ENCODE data around the gene STK38.
A peak's percentile ranks its signal among the peaks of the same experiment; 100 is the strongest.

Gene STK38

GRCh38 chr6:36546920-36547645 lies at the start of gene STK38:
Gene STK38 (minus strand): TSS chr6:36547479. CDS start chr6:36540202, 7,277 bp downstream.
- peak; percentile 89 to 92 for DNase-seq (ENCODE audit: low read depth in 2 of 2)
- peak within 1 kb of the TSS; percentile 76 to 90 for H3K4me3 ChIP-seq (replicated peaks in 1 of 2; ENCODE audit: low read depth in 2 of 2, low read length in 2 of 2)
- TF ChIP-seq CTCF (IDR thresholded peaks at IDR 0.05; ENCODE audit: low read depth, low read length), result no peak

GRCh38 chr6:36596356-36596755 lies 49.1 kb upstream of the STK38 start:
- no peak for TF ChIP-seq CTCF (IDR thresholded peaks at IDR 0.05; ENCODE audit: low read depth, low read length)
- peak overlapping the region; percentile 53 to 94 for H3K4me3 ChIP-seq (replicated peaks in 1 of 2; ENCODE audit: low read depth in 2 of 2, low read length in 2 of 2)
- DNase-seq (ENCODE audit: low read depth in 2 of 2), result no peak

GRCh38 chr6:36594816-36595643 lies 47.8 kb upstream of the STK38 start:
- no peak for TF ChIP-seq CTCF (IDR thresholded peaks at IDR 0.05; ENCODE audit: low read depth, low read length)
- DNase-seq (ENCODE audit: low read depth in 2 of 2), result peak; percentile 71 to 74
- peak overlapping the region; percentile 53 to 94 for H3K4me3 ChIP-seq (replicated peaks in 1 of 2; ENCODE audit: low read depth in 2 of 2, low read length in 2 of 2)

GRCh38 chr6:36594029-36594815 lies 46.9 kb upstream of the STK38 start, which contains the start of gene SRSF3:
Gene SRSF3 (plus strand): TSS chr6:36594362. CDS start chr6:36596763, 2,401 bp downstream.
- DNase-seq (ENCODE audit: low read depth in 2 of 2), result peak; percentile 99
- peak within 1 kb of the TSS; percentile 53 to 94 for H3K4me3 ChIP-seq (replicated peaks in 1 of 2; ENCODE audit: low read depth in 2 of 2, low read length in 2 of 2)
- TF ChIP-seq CTCF (IDR thresholded peaks at IDR 0.05; ENCODE audit: low read depth, low read length), result peak; percentile 52

GRCh38 chr6:36593569-36594028 lies 46.3 kb upstream of the STK38 start:
- DNase-seq (ENCODE audit: low read depth in 2 of 2), result no peak
- H3K4me3 ChIP-seq (replicated peaks in 1 of 2; ENCODE audit: low read depth in 2 of 2, low read length in 2 of 2), result peak overlapping the region; percentile 28 to 46
- TF ChIP-seq CTCF (IDR thresholded peaks at IDR 0.05; ENCODE audit: low read depth, low read length), result no peak

- DNase-seq (ENCODE audit: low read depth in 2 of 2), result no peak
- no peak overlapping the region for H3K4me3 ChIP-seq (replicated peaks in 1 of 2; ENCODE audit: low read depth in 2 of 2, low read length in 2 of 2)
- TF ChIP-seq CTCF (IDR thresholded peaks at IDR 0.05; ENCODE audit: low read depth, low read length), result no peak
Measured at GRCh38 chr6:36592221-36592655, 45.0 kb upstream of the STK38 start.

All from cardiac fibroblast (primary cell).